Frontal cortex (tissue), 4 donors: ENCODE data around the gene GALR3. TPM values are rescaled to one million over a fixed set of nuclear protein-coding genes. Genes with fewer than 3 reads are reported as not detected.

Experiments
- DNase-seq, 2 donors: peaks; one replicate each; pipeline ENCODE4 v3.0.0; 2012; ENCODE audit warnings: low spot score in 2 of 2
- FAIRE-seq: peaks from 2 replicates; lab custom pipeline; 2012; peaks lifted over from hg19 to GRCh38; lab: Jason Lieb, UNC
- total RNA-seq: library from RNA; depleted of rRNA; stranded (reverse); fragments of >200 nt; gene quantifications from one replicate; pipeline ENCODE4 v1.2.3, GENCODE V29; 2014
- donor health status: control.
- donor health status: control.
- donor health status: control.

GALR3 gene
- total RNA-seq, 1 donor from 2014 or later: not detected

DNA sequence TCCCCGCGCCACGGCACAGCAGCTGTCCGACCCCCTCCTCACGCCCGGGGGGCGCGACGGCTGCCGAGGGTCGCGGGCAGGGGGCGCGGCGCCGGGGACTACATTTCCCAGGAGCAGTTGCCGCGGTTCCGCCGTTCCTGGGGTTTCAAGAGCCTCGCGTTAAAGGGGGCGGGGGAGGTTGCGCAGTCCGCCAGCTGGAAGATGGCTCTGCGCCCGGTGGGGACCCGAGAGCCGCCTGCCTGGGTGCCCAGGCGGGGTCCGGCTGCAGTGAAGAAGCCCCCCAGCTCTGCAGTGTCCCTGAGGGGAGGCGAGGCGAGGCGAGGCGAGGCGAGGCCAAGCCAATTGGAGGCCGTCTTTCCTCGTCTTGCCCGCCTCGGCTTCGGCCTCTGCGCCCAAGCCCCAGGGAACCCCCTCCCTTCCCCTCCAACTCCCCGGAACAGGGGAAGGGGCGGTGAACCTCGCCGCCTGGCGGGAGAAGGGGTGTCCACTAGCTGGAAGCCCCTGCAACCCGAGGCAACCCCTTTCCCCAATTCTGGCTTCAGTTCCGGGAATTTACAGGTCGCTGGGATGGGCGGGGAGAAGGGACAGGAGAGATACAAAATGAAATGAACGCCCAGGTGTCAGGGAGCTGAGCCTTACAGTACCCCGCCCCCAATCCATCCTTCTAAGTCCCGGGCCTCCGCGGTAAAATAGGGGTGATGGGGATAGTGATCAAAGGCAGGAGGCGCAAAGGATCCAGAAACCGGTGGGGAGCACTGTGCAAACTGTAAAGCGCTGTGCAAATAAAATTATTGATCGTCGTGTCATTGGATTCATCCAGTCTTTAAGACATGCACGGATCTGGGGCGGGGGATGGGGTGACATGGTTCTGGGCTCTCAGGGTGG, 20.6 kb upstream of the GALR3 start:
- DNase-seq (peak; percentile 65 to 74), FAIRE-seq (no peak)

DNA sequence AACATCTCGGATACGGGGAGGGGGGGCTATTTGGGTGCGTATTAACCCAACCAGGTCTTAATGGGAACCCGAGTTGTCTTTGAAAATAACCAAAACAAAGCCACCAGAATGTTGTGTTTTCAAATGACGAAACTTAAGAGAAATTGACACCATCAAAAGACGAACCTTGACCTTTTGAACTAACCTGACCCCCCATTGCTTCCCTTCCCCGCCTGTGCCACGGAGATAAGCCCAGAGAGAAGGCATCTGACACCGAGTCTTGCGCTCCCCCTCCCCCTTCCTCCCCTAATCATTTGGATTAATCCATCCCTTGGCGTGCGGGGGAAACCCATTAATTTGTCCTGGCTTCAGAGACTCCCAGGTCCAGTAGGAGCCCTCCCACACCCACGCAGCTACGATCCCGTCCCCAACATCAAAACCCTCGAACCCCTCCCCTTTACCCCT, 20.0 kb upstream of the GALR3 start:
- DNase-seq: no peak
- FAIRE-seq: no peak

DNA sequence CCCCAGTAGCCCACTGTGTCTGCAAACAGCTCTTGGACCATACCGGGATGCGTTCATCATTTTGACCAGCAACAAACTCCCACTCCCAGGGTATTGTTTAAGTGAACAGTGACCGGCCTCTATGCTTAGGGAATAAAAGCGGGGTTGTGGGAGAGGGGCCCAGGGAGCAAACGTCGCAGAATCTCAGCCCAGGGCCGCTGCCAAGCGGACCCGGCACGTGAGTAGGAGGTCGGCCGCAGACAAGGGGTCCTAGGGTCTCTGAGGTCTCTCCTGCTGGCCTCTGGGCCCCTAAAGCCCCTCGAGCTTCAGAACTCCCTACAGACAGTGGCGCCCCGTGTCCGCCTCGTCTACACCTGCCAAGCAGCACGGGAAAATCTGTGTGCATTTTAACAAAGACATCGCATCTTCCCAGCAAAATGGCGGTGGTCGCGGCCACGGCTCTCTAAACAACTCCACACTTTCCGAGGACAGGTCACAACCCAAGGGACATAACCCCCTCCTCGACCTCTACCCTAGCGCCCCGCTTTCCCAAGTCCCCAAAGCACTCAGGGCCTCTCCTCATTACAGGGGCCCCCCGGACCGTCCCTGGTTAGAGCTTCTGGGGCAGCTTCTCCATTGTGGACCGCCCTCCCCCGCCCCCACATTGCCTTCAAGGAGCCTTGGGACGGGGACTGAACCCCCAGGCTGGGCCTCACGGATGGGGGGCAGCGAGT, 19.4 kb upstream of the GALR3 start:
- DNase-seq (no peak), FAIRE-seq (no peak)

DNA sequence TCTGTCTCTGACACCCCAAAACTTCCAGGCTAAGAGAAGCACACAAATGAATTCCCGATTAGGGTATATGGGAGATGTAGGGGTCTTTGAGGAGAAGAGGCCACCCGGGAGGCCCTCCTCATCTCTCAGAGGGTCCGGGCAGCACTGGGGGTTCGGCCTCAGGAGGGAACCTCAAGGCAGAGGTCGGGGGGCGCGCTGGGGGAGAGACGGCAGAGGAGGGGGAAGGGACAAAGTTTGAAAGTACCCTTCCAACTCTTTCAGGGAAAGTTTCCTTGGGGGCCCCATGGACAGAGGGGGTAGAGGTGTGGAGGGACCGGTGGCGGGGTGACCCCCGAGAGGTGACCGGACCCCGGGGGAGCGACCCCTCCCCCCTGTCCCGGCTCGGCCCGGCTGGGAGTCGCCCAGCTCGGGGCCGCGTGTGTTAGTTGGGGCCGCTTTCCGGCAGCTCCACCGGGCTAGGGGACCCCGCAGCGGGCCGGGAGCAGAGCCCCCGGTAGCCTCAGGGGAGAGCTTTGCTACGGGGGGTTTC, 18.8 kb upstream of the GALR3 start:
- DNase-seq: peak in 1 of 2 donors; percentile 62
- FAIRE-seq: no peak

DNA sequence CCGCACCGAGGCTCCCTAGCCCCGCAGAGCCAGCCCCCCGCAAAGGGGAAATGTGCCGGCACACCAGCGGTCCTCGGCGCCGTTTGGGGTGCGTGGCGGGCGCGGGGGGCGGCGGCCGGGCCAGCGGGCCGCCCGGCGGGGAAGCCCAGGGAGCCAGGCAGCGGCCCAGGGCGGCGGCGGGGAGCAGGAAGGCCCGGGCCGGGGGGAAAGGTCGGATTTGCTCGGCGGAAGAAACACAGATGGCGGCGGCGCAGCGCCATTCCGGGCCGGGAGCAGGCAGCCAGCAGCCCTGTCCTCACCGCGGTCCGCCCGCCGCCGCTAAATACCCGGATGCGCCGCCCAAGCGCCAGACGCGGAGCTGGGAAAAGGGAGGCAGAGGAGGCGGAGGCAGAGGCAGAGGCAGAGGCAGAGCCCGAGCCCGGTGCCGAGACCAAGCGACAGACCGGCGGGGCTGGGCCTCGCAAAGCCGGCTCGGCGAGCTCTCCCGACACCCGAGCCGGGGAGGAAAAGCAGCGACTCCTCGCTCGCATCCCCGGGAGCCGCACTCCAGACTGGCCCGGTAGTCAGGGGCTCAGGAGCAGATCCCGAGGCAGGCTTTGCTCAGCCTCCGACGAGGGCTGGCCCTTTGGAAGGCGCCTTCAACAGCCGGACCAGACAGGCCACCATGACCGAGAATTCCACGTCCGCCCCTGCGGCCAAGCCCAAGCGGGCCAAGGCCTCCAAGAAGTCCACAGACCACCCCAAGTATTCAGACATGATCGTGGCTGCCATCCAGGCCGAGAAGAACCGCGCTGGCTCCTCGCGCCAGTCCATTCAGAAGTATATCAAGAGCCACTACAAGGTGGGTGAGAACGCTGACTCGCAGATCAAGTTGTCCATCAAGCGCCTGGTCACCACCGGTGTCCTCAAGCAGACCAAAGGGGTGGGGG, 18.0 kb upstream of the GALR3 start:
- peak; percentile 89 to 94 for DNase-seq
- no peak for FAIRE-seq

DNA sequence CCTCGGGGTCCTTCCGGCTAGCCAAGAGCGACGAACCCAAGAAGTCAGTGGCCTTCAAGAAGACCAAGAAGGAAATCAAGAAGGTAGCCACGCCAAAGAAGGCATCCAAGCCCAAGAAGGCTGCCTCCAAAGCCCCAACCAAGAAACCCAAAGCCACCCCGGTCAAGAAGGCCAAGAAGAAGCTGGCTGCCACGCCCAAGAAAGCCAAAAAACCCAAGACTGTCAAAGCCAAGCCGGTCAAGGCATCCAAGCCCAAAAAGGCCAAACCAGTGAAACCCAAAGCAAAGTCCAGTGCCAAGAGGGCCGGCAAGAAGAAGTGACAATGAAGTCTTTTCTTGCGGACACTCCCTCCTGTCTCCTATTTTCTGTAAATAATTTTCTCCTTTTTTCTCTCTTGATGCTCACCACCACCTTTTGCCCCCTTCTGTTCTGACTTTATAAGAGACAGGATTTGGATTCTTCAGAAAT, 17.3 kb upstream of the GALR3 start:
- FAIRE-seq (no peak), DNase-seq (no peak)

DNA sequence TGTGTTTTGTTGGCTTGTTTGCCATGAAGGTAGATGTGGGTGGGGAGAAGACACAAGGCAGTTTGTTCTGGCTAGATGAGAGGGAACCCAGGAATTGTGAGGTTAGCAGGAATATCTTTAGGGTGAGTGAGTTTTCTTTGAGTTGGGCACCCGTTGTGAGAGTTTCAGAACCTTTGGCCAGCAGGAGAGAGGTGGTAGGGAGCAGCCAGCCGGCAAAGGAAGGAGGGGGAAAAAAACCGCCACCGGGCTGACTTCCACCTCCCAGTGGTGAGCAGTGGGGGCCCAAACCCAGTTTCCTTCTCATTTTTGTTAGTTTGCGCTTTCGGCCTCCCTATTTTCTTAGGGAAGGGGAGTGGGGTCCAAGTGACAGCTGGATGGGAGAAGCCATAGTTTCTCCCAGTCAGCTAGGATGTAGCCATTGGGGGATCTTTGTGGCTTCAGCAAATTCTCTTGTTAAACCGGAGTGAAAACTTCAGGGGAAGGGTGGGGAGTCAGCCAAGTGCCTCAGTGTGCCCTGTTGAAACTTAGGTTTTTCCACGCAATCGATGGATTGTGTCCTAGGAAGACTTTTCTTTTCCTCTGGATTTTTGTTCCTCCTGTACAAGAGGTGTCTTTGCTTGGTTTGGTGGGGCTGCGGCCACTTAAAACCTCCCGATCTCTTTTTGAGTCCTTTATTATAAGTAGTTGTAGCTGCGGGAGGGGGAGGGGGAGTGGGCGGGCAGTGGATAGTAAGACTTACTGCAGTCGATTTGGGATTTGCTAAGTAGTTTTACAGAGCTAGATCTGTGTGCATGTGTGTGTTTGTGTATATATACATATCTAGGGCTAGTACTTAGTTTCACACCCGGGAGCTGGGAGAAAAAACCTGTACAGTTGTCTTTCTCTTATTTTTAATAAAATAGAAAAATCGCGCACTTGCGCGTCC, 16.5 kb upstream of the GALR3 start:
- FAIRE-seq (no peak), DNase-seq (no peak)

DNA sequence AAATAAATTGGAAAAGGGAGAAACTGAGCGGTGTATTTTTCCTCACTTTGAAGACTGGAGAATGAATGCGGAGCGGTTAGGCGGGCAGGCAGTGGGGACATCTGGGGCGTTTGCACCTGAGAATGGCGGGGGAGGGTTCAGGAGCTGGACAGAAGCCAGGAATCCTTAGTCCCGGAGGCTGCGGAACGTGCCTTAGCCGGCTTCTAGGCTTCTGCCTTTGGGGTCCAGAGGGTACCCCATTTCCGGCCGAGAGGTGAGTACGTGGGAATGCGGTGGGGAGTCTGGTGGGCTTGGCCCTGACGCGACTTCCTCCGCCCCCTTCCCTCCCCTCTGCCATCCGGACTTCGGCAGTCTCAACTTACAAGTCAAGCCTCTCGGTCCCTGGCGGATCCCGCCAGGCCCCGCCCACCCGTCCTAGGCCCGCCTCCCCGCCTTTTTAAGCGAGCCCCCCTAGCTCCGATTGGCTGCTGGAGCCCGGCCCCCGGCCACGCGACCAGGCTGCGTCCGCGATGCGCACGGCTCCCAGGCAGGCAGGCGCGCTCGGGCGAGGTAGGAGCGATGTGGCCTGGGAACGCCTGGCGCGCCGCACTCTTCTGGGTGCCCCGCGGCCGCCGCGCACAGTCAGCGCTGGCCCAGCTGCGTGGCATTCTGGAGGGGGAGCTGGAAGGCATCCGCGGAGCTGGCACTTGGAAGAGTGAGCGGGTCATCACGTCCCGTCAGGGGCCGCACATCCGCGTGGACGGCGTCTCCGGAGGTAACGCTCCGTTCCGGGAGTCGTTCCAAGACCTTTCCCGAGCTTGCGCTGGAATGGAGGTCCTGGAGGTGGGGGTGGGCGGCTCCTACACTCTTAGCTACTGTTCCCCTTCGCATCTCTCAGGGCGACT, 15.5 kb upstream of the GALR3 start, which contains the start of gene GCAT:
GCAT (plus strand) TSS at position 525 of the 884 bp plus-strand sequence; CDS start at position 559, 34 bp downstream.
- peak; percentile 96 to 99 for DNase-seq
- no peak for FAIRE-seq

DNA sequence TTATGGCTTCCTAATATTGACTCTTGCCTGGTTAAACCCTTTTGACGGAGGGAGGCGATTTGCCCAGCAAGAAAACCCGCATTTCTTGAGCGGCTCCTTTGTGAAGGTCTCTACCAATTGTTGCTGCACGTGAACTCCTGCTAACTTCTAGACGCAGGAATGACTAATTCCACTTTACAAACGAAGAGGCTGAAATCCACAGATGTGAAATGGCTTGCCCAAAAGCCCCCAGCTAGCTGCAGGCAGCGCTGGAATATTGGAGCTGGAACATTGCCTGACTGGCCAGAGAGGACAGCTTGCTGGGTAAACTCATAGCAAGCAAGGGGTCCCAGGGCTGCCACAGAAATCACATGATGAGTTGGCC, 14.9 kb upstream of the GALR3 start:
- DNase-seq (no peak), FAIRE-seq (no peak)

DNA sequence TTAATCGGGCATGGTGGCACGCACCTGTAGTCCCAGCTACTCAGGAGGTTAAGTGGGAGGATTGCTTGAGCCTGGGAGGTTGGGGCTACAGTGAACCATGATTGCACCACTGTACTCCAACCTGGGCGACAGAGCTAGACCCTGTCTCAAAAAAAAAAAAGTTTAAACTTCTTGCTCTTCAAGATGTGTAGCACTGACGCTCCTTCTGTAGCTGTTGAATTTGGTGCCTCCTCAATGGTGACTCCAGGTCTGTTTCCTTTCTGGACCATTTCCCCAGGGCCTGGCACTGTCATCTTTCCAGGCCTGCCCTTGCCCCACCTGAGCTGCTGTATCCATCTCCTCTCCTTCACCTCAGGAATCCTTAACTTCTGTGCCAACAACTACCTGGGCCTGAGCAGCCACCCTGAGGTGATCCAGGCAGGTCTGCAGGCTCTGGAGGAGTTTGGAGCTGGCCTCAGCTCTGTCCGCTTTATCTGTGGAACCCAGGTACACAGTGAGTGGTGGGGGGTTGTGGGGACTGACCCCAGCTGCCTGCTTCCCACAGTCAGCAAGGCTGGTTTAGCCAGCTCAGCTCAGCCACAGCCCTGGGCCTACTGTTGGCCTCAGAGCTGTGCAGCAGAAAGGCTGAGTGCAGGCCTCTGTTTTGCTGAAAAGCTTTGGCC, 13.4 kb upstream of the GALR3 start:
- FAIRE-seq: no peak
- DNase-seq: no peak

DNA sequence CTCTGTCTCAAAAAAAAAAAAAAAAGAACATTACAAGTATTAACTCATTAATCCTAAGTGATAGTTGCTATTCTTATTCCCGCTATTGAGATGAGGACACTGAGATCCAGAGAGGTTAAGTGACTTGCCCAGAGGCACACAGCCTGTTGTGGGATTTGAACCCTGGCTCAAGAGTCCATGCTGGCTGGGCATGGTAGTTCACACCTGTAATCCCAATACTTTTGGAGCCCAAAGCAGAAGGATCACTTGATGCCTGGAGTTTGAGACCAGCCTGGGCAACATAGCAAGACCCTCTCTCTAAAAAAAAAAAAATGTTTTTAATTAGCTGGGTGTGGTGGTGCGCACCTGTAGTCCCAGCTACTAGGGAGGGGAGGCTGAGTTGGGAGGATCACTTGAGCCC, 11.3 kb upstream of the GALR3 start:
- DNase-seq (no peak), FAIRE-seq (no peak)

DNA sequence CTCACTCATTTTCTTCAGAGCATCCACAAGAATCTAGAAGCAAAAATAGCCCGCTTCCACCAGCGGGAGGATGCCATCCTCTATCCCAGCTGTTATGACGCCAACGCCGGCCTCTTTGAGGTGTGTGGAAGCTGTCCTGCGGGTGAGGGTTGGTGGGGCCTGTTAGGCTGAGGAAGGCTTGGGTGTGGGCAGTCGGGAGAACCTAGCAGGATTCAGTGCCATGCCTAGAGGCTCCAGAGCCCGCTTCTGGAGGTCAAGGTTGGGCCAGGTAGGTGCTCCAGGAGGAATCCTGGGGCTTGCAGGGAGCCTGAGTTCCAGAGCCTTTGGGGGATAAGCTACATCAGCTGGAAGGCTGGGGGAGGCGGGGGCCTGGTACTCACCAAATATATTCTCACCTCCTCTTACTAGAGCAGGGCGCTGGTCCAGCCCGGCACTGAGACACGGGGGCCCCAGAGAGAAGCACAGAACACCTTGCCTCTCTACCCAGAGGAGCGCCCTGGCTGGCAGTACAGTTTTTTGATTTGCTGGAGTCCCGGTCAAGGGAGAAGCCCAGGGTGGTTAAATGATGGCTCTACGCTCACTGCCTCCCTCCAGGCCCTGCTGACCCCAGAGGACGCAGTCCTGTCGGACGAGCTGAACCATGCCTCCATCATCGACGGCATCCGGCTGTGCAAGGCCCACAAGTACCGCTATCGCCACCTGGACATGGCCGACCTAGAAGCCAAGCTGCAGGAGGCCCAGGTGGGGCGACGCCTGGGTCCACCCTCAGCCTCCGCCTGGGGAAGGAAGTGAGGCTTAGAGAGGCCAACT, 10.1 kb upstream of the GALR3 start:
- DNase-seq (no peak), FAIRE-seq (no peak)

DNA sequence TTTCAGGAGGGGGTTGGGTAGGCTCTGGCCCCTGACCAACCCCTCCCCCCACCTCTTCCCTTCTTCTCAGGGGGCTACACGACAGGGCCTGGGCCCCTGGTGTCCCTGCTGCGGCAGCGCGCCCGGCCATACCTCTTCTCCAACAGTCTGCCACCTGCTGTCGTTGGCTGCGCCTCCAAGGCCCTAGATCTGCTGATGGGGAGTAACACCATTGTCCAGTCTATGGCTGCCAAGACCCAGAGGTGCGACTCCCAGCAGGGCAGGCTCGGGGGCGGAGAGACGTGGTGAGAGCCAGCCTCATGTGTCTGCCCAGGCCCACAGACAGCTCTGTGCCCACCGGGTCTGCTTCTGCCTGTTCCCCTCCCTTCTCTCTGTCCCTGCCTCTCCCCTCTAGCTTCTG, 7.6 kb upstream of the GALR3 start:
- DNase-seq (no peak), FAIRE-seq (no peak)

DNA sequence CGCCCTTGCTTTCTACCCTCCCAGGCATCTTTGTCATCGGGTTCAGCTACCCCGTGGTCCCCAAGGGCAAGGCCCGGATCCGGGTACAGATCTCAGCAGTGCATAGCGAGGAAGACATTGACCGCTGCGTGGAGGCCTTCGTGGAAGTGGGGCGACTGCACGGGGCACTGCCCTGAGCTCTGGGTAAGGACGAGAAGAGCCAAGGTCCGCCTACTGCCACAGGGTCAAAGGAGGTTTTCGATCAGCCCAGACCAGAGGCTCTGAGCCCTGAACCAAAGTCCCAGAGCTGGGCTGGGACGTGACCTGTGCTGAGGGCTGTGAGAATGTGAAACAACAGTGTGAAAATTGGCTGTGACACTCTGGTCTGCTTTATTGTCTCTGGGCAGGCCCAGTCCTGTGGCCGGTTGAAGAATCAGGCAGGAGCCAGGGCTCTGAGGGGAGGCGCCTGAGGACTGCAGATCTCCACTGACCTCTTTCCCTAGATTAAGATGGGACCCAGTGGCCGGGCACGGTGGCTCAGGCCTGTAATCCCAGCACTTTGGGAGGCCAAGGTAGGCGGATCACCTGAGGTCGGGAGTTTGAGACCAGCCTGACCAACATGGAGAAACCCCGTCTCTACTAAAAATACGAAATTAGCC, 6.5 kb upstream of the GALR3 start:
- FAIRE-seq: no peak
- DNase-seq: no peak

DNA sequence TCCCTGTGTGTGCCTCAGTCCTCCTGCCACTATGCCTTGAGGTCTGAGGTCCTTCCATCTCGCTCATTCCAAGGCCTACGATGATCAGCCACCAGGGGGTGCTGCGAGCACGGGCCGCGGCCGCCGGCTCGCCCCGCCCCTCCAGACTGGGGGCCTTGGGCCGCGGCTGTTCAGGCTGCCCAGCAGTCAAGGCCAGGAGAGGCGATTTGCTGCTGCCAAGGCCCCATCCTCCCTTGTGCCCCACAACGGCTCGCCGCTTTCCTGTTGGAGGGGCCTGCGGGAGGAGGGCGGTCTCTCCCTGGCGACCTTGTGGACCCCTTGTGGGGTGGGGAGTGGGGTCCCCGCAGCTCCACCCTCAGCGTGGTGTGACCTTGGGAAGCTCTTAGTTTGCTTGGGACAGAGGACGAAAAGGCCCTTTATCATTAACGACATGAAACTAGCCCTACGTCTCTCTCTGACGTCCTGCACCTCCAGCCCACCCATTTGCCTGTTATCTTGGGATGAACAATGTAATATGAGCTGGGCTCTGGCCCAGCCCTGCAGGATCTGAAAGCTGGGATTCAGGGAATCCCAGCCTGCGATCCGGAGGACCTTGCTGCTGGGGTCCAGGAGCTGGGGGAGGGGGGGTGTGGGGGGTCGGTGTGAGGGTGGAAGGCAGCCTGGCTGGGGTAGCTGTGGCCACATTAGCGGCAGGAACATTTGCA, 5.3 kb upstream of the GALR3 start:
- FAIRE-seq: no peak

More for the DNA sequence above, 5.3 kb upstream of the GALR3 start:
- peak; percentile 93 to 96 for DNase-seq
